ENCODE results near the gene CDH19. TPM values are rescaled to one million over a fixed set of nuclear protein-coding genes. Genes with fewer than 3 reads are reported as not detected.

The CDH19 gene
- total RNA-seq, 2 donors from 2014 or later = 1.6 to 5.0 TPM

DNA sequence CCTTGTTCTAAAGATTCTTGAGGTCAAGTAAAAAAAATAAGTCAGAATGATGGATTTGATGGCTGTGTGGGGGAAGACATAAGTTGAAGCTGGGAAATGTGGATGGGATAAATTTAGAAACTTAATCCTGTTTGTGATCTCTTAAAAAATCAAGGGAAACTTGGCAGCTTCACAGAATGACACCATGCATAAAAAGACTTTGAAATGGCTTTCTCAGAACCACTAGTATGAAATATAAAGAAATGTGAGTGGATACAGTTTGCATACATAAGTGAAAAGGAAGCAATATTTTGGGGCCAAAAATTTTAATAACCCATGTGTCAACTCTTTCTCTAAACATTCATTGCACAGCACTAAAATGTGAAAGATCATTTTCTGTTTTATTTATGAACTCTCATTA is 21.7 kb downstream of the CDH19 start:
- DNase-seq (ENCODE audit: low spot score) = no peak
- intact Hi-C loops (cut with DNase I) = no loop called here

DNA sequence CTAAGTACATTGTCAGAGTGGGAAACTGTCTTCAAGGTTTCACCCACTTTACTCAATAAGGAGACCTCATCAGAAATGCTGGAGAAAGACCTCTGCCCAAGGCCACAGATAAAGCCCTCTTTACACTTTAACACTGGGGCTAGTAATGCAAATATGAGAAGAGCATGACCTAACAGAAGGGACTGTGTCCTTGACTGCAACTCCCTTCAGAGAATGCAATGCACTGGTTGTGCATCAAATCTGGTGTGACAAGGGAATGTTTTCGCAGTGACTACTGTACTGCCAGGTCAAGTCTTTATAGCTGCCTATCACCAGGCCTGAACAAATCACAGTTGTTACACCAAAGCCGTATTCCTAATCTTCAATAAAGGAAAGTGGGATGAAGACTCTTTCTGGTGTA is 28.6 kb downstream of the CDH19 start:
- intact Hi-C loops (cut with DNase I) = no loop called here
- no peak for DNase-seq (ENCODE audit: low spot score)

DNA sequence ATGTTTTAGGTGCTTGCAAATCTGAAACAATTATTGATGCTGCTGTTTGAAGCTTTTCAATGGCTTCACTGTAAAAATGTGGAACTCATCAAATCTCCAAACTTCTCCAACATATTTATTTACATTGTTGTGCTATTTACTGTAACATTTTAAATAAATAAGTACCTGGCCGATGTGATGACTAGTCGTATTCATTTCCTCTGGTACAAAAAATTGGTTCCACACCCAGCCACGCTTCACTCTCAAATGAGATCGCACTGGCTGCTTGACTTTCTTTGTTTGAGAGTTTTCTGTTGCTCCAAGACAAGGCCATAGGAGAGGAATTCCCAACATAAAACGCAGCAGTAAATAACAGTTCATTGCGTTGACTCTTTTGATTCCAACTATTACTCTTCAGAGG is 32.0 kb downstream of the CDH19 start:
- no peak for DNase-seq (ENCODE audit: low spot score)
- intact Hi-C loops (cut with DNase I) = no loop called here

DNA sequence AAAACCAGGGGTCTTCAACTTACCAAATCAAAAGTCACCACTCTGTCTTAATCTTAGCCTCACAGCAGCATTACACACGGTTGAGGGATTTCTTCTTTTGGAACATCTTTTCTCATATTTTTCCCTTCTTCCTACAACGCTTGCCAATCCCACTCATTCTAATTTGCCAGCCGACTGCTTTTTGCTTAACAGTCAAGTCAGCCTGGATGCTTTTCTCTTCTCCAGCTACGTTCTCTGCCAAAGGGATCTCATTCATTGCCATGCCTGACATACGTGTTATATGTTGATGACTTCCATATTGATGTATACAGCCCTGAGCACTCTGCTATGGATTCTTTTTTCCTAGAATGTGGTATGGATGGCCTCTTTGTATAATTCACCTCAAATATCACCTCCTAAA is 37.3 kb downstream of the CDH19 start:
- DNase-seq (ENCODE audit: low spot score) = no peak
- intact Hi-C loops (cut with DNase I) = no loop called here

DNA sequence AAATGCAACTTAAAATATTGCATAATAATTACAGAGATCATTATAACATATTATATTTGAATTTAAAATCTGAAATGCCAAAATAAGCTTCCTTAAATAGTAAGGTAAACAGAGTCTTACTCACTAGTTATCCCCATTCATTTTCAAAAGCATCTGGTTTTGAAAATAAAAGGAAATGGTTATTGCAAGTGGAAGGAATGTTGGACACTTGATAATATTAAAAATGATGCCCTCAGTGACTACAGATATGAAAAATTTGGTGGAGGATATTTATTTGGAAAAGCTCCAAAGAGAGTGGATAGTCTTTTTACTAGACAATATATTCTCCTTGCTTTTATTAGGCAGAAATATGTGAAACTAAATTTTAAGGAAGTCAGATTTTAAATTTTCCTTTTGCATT is 39.7 kb downstream of the CDH19 start:
- no peak for DNase-seq (ENCODE audit: low spot score)
- intact Hi-C loops (cut with DNase I) = no loop called here

DNA sequence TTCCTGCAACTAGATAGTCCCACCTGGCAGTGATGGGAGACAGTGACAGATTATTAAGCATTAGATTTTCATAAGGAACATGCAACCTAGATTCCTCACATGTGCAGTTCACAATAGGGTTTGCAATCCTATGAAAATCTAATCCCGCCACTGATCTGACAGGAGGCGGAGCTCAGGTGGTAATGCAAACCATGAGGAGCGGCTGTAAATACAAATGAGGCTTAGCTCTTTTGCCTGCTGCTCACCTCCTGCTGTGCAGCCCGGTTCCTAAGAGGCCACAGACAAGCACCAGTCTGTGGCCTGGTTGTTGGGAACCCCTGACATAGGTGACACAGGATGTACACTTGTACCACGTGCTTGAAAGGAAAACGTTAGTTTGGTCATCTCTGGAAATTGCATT is 41.6 kb downstream of the CDH19 start:
- DNase-seq (ENCODE audit: low spot score) = no peak
- intact Hi-C loops (cut with DNase I) = no loop called here

DNA sequence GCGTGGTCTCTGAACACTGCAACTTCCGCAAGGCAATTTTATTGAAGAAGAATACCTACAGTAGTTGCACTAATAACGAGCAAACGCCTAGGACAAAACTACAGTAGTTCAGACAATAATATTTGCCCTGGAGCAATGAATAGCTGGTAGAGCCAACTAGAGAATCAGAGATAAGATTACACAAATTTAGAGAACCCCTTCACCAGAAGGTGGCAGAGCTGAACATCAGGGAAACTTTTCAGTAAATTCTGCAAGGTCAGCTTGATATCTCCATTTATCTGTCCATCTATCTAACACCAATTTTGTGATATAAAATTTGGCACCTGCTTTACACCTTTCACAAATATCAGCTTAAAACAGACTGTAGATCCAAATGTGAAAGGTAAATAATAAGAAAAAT is 43.8 kb downstream of the CDH19 start:
- intact Hi-C loops (cut with DNase I) = no loop called here
- DNase-seq (ENCODE audit: low spot score) = no peak

DNA sequence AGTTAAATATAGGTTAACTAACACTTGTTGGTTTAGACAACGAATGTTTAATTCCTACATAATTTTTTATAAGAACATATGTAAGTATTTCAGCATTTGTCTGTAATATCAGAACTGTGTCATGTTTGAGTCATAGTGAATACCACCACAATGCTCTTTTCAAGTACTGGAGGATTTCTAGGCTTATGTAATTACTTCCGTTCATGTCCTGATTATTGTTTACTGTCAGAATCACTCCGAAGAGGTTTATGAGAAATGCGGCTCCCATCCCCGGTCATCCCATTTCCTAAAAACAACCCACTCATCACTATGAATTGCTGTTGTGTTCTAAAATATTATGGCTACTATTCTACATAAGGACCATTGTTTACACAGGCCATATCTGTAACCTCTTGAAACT is 45.1 kb downstream of the CDH19 start:
- intact Hi-C loops (cut with DNase I) = no loop called here
- DNase-seq (ENCODE audit: low spot score) = no peak

DNA sequence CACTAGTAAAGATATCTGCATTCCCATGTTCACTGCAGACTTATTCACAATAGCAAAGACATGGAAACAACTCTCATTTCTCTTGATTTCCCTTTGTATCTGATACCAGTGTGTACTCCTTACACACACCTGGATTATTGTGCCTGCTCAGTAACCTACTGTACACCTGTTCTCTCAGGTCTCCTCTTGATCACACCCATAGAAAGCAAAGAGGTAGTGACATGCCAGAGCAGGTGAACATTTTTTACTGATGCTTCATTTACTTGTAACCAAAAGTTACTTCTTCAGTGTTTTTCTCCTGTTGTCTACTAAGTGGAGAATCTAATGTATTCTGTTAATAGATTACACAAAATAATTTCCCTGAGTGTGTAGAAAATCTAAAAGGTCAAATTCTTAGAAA is 46.8 kb downstream of the CDH19 start:
- intact Hi-C loops (cut with DNase I) = no loop called here
- DNase-seq (ENCODE audit: low spot score) = no peak

DNA sequence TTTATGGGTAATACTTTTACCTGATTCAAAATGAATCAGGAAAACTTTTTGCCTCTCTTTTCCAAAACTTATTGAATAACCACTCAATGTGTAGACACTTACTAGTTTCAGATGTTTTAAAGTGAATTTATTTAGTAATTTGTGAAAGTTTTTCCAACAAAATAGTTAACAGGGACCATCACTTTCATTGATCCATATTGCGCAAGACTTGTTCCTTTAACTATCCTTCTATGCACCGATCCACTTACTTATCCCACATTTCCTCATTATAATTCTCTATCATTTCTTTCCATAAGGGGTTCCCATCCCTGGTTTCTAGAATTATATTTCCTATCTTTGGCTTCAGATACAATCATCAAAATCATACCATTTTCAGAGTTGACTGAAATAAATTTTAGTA is 48.3 kb downstream of the CDH19 start:
- DNase-seq (ENCODE audit: low spot score) = no peak
- intact Hi-C loops (cut with DNase I) = no loop called here

DNA sequence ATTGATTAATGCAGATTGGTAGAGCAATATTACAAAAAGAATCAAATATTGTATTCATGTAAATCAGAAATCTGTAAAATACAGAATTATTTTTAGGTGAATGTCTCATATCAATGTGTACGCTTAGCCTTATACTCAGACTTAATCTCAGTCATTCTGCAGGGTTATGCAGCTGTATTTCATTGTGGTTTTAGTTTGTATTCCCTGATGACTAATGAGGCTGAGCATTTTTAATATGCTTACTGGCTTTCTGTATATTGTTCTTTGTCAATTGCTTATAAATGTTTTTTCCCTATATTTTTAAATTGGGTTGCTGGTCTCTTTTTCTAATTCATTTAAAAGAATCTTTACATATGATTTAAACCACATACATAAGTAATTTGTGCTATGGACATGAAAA is 50.1 kb downstream of the CDH19 start:
- intact Hi-C loops (cut with DNase I) = no loop called here

DNA sequence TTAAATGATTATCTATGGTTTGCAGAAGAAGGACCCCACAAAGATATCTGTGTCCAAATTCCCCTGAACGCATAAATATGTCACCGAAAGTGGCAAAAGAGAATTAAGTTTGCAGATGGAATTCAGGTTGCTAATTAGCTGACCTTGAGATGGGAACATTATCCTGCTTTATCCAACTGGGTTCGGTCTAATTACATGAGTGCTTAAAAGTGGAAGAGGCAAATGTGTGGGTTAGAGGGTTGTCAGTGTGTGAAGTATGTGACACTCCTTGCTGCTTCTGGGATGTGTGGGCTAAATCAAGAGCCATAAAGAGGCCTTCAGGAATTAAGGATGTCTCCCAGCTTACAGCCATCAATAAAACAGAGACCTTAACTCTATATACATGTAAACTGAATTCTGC is 53.5 kb downstream of the CDH19 start:
- DNase-seq (ENCODE audit: low spot score) = no peak
- intact Hi-C loops (cut with DNase I) = no loop called here

More for the DNA sequence above, 50.1 kb downstream of the CDH19 start:
- no peak for DNase-seq (ENCODE audit: low spot score)

DNA sequence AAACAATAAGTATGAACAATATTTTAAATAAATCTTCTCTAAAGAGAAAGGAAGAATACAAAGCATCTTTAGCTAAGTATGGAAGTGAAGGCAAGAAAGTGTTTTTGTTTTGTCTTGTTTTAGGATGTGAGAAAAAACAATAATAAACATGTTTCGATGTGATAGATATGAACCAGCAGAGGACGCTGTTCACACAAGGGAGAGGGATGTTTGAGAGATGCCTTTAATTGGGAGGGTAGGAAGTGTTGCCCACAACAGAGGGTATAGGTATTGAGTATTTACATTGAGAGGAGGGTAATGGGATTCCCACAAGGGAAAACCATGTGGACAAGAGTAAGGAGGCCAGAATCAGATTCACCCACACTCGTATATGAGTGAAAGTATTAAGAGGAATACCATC is 55.1 kb downstream of the CDH19 start:
- no peak for DNase-seq (ENCODE audit: low spot score)
- intact Hi-C loops (cut with DNase I) = no loop called here

DNA sequence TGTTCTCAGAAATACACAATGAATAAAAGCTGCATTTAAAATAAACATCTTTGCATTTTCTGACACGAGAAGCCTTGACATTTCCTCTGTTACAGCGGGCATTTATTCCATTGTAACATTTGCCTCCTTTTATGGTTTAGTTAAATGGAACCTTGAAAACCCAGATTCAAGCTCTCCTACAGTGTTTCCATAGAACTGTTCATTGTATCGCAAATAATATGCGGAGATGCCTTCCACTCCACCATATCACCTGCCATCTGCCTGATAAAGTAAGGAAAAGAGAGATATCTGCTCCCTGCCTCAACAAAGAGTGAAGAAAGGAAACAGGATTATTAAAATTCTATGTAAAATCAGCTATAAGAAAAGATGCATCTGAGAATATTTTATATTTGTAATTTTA is 69.8 kb downstream of the CDH19 start:
- DNase-seq (ENCODE audit: low spot score) = no peak
- intact Hi-C loops (cut with DNase I) = no loop called here

DNA sequence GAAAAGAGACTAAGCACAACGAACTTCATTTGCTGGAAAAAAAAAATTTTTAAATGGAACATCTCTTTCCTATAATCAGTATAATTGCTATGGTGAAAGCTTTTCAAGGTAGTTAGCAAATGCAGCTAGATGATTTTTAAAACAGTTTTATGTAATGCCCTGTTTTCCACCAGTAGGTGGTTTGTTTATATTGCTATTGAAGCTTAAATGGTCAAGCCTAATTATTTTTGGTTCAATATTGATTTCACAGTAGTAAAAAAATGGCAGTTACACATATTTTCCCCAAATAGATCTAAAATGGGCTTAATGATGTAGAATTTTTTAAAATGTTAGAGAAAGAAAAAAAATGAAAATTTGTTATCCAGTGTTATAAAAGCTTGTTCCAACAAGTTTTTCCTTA is 70.2 kb downstream of the CDH19 start:
- DNase-seq (ENCODE audit: low spot score) = no peak
- intact Hi-C loops (cut with DNase I) = no loop called here

DNA sequence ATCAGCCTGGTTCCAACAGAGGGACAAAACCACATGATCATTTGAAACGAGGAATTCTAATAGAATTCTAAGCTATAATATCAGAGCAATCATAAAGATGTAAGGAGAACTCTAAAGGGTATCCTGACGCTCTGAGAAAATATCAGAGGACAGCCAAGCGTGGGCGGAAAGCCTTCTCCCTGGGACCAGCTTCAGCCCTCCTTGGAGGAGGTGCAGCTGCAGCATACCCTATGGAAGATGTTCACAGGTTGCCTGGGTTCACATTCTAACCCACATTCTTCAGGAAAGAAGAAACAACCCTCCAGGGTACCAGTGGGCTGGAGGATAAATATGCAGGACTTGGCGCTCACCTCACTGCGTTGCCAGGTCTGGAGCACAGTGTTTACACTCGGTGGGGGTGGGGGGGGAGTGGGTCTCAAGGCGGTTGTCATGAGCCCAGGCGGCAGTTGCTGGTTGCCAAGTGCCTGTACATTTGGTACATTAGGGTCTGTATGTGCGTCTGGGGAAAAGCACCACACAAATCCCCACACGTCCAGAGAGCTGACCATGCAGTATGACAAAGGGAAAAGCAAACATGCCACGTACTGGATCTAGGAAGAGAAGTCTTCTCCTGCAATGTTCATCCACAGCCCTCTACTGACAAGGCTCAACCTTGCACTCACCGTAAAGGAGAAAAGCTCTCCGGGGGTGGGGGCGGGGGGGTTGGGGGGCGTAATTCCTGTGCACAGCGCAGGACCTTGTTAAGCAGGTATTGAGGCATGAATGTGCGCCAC is 80.5 kb downstream of the CDH19 start:
- intact Hi-C loops (cut with DNase I) = no loop called here

DNA sequence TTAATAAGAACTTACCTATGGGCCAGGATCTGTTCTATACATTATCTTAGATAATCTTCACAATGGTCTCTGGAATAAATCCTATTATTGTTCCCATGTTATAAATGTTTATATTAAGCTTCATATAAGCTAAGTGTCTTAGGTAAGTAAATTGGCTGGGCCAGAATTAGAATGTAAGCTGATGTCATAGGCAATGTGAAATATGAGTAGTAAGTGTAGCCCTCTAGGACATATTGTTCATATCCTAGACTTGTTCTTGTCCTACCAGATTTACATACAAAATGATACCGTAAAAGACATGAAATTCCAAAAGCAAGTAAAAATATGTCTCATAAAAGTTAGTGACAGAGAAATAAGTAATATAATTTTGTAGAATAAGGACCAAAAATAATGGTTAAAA is 89.9 kb downstream of the CDH19 start:
- no peak for DNase-seq (ENCODE audit: low spot score)
- intact Hi-C loops (cut with DNase I) = no loop called here

More for the DNA sequence above, 80.5 kb downstream of the CDH19 start:
- DNase-seq (ENCODE audit: low spot score) = no peak

DNA sequence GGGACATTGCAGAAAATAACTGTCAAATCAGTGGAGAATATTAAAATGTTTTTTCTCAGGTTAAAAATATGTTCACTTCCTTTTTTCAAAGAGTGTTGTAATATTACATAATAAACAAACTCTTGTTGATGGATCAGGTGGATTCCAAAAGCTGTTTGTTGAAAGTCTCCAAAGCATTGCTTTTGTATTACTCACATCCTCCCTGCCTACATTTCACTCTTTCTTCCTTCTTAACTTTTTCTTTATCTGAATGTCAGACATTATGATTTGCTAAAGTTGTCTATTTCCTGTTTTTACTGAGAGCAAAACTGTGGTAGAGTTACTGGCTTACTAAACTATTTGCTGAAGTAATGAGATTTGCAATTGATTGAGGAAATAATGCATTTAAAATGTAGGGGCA is 92.1 kb downstream of the CDH19 start:
- DNase-seq (ENCODE audit: low spot score) = no peak
- intact Hi-C loops (cut with DNase I) = no loop called here

DNA sequence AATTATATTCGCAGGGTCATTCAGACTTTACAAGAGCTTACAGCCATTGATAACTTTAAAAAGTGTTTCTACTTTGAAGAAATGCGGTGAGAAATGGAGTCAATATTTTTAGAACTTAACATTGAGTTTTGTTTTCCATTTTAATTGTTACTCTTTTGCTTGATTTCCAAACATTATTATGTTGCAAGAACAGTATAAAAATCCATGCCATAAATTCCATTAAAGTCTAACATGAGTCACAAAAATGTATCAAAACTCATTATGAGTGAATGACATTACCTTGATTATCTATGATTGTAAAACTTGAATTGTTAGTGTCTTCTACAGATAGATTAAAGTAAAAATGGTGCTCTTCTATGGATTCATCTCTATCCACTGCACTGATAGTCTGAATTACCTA is 92.6 kb downstream of the CDH19 start:
- no peak for DNase-seq (ENCODE audit: low spot score)
- intact Hi-C loops (cut with DNase I) = no loop called here

DNA sequence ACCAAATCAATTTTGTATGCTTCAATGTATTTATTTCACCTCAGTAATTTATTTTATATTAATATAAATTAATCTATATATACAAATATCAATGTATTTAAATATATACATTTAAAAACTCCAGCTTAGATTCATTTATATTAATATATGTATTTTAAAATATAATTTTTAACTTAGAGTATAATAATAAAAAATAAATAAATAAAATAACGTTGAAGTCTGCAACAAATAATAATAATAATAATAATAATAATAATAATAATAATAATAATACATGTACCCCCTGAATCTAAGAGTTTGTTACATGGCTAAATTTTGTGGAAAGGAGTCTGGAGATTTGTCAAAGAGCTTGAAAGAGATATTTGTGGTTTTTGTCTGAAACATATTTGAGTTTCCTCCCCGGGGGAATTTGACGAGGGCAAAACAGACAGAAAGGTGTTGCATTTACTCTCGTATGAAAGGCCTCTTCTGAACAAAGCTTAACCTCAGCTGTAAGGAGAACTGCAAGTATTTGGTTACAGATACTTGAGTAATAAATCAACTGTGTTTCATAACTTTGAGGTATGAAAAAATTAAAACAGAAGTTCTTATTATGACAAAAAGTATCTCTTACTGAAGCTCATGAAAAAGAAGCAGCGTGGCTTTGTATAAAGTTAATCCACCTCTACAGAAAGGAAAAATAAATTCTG is 93.4 kb downstream of the CDH19 start:
- no peak for DNase-seq (ENCODE audit: low spot score)
- intact Hi-C loops (cut with DNase I) = no loop called here

DNA sequence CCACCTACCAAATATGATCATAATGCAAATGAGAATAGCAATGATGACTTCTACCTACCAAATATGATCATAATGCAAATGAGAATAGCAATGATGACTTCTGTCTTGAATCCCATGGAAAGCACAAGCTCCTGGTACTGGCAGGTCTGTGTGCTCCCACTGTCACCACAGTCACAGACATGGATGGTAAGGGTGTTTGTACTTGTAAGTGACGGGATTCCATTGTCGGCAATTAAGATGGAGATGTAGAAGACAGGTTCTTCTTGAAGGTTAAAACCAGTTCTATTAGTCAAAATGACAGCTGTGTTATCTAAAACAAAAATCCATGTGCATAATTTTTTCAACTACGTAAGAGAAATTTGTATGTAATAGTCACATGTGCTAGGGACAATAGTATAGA is 95.0 kb downstream of the CDH19 start:
- intact Hi-C loops (cut with DNase I) = no loop called here
- no peak for DNase-seq (ENCODE audit: low spot score)
